Spleen (tissue), 13 donors: Measurements from ENCODE around the gene PATE3. TPM values are rescaled to one million over a fixed set of nuclear protein-coding genes. Genes with fewer than 3 reads are reported as not detected.

Source experiments
- DNase-seq: peaks from one replicate; pipeline ENCODE4 v3.0.0-alpha.2; 2020
- H3K27ac ChIP-seq, 8 donors: fragments of 200-600 bp; sonication (generic) in 7 of 8; 1 replicate in 4 of 8; 2 replicates in 4 of 8; pipeline versions ENCODE4 v1.5.0 to v1.8.0; 2016 to 2021; ENCODE audit warnings: inconsistent platforms in 4 of 8, mild to moderate bottlenecking in 4 of 8, moderate library complexity in 1 of 8
- H3K27me3 ChIP-seq, 7 donors: fragments of 200-600 bp; sonication (generic) in 6 of 7; replicated peaks in 1 of 7; 1 replicate in 4 of 7; 2 replicates in 3 of 7; pipeline versions ENCODE4 v1.5.0 to v1.8.0; 2016 to 2021; ENCODE audit warnings: inconsistent platforms in 3 of 7, mild to moderate bottlenecking in 1 of 7
- H3K36me3 ChIP-seq, 6 donors: fragments of 200-600 bp; sonication (generic) in 5 of 6; 1 replicate in 4 of 6; 2 replicates in 2 of 6; pipeline versions ENCODE4 v1.5.0 to v1.8.0; 2016 to 2021; ENCODE audit warnings: inconsistent platforms in 2 of 6
- H3K4me1 ChIP-seq, 6 donors: fragments of 200-600 bp; sonication (generic) in 5 of 6; 1 replicate in 3 of 6; 2 replicates in 3 of 6; pipeline versions ENCODE4 v1.5.0 to v1.8.0; 2016 to 2021; ENCODE audit warnings: inconsistent platforms in 3 of 6
- H3K4me3 ChIP-seq, 8 donors: fragments of 200-600 bp; sonication (generic) in 7 of 8; 1 replicate in 4 of 8; 2 replicates in 4 of 8; pipeline versions ENCODE4 v1.5.0 to v1.8.0; 2016 to 2021; ENCODE audit warnings: inconsistent platforms in 4 of 8, mild to moderate bottlenecking in 4 of 8, moderate library complexity in 2 of 8
- H3K9me3 ChIP-seq, 8 donors: fragments of 200-600 bp; sonication (generic) in 7 of 8; 1 replicate in 4 of 8; 2 replicates in 4 of 8; pipeline versions ENCODE4 v1.5.0 to v1.8.0; 2016 to 2021; ENCODE audit warnings: inconsistent platforms in 4 of 8
- CTCF ChIP-seq, 11 experiments: fragments of 200-600 bp in 7 of 11; fragments of 450-650 bp in 4 of 11; sonication (generic) in 4 of 11; IDR thresholded peaks in 8 of 11; conservative IDR thresholded peaks in 3 of 11; 1 replicate in 7 of 11; 2 replicates in 4 of 11; pipeline versions ENCODE4 v1.4.0 to v1.8.0; 2016 to 2021; ENCODE audit warnings: antibody characterized with exemption in 11 of 11, inconsistent platforms in 4 of 11, mild to moderate bottlenecking in 1 of 11
- POLR2A ChIP-seq, 3 donors: fragments of 450-650 bp; IDR thresholded peaks; one replicate each; pipeline ENCODE4 v1.5.1; 2017; ENCODE audit warnings: antibody characterized with exemption in 3 of 3, mild to moderate bottlenecking in 1 of 3
- POLR2AphosphoS5 ChIP-seq, 3 donors: sonication (generic); formaldehyde crosslinking; IDR thresholded peaks; one replicate each; pipeline ENCODE4 v1.5.1; 2017; ENCODE audit warnings: antibody characterized with exemption in 3 of 3
- WGBS, 5 donors: extraction: QIAGEN DNeasy Blood & Tissue Kit in 3 of 5; methylation state at CpG; one replicate each; pipeline versions ENCODE4 v1.1.5 to v1.1.7; 2013 to 2018; 5-methylcytosine and 5-hydroxymethylcytosine counted together
- intact Hi-C: fragments of 100-400 bp; cut with DNase I; formaldehyde crosslinking; loops from one replicate; pipeline ENCODE4 v1.15.0; 2023; ENCODE audit warnings: low total_unique reads
- long read RNA-seq, 2 donors: transcript quantifications; one replicate each; lab custom pipeline, GENCODE V29; 2026
- polyA plus RNA-seq, 3 donors: library from polyadenylated mRNA; stranded (reverse); fragments of 200-250 nt; gene quantifications; one replicate each; pipeline ENCODE4 v1.2.1, GENCODE V29; 2013
- total RNA-seq, 7 donors: library from RNA; depleted of rRNA in 3 of 7; stranded (reverse); fragments of >200 nt in 3 of 7; fragmentation: NEBNext Ultra II Directional in 4 of 7; extraction: Animal tissue kit (Norgen Biotek cat#: 25700) in 4 of 7; gene quantifications; one replicate each; pipeline versions ENCODE4 v1.1.0 to v1.2.1, GENCODE V29; 2016 to 2021
- donor health status: healthy with polysubstance abuse.
- donor health status: DM: no; HTN: no; CAD: no; lungs with moderate emphysema.
- donor health status: DM: no; HTN: no; CAD: no.
- donor health status: Bipolar disorder and iron deficiency.
- donor health status: healthy.
- donor health status: DM: no; HTN: no; CAD: no.
- donor health status: DM: yes; HTN: yes; CAD: no.

The PATE3 gene
- not detected for total RNA-seq
- polyA plus RNA-seq = not detected
- long read RNA-seq, donor 1 = 0 reads
- long read RNA-seq, donor 2 = 0 reads

DNA sequence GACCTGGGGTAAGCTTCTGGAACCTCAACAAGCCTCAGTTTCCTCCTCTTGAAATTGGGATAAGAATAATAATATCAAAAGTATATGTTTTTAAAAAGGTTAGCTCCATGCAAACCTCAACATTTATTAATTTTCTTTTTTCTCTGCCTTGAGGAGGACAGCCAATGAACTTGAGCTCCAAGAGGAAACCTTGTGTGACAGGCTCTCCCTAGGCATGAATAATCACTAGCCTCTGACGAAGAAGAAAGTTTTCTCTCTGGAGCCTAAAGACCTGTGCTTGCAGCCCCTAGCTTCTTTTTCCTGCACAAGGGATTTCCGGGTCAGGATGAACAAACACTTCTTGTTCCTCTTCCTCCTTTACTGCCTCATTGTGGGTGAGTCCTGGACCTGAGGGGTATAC, at the start of gene PATE3:
Gene PATE3 (plus strand): TSS at position 301 of the 400 bp plus-strand sequence. CDS start 25 bp downstream, at position 326.
- intact Hi-C loops = no loop called here
- WGBS, 5 donors = 19 to 31% (median 27%) methylated on average over 2 of the region's 2 CpGs

GRCh38 chr11:125740617-125741016, 47.3 kb upstream of the PATE3 start:
- Histone ChIP-seq H3K4me1 (no peaks in the 10 kb centered on the region), H3K36me3 (no peaks in the 10 kb centered on the region), H3K9me3 (peaks cover 0 to 26% (median 17%) of the 10 kb centered on the region in 8 donors), H3K4me3 (no peak overlapping the region), H3K27me3 (peaks cover 0 to 20% (median 0%) of the 10 kb centered on the region in 7 donors), H3K27ac (no peak overlapping the region)
- no peak for DNase-seq
- TF ChIP-seq POLR2A (IDR thresholded peaks at IDR 0.05) = no peak
- no peak for TF ChIP-seq CTCF (IDR thresholded peaks at IDR 0.05 in 8 of 11, conservative IDR thresholded peaks at IDR 0.05 in 3 of 11)
- no peak for TF ChIP-seq POLR2AphosphoS5 (IDR thresholded peaks at IDR 0.05)
- intact Hi-C loops = no loop called here

More for the DNA sequence above, at the start of gene PATE3:
- no peak within 1 kb of the TSS for H3K4me3 ChIP-seq
- no peaks in the 10 kb centered on the region for H3K36me3 ChIP-seq
- DNase-seq = no peak
- no peaks in the 10 kb centered on the region for H3K4me1 ChIP-seq
- TF ChIP-seq POLR2AphosphoS5 (IDR thresholded peaks at IDR 0.05) (no peak), CTCF (IDR thresholded peaks at IDR 0.05 in 8 of 11, conservative IDR thresholded peaks at IDR 0.05 in 3 of 11) (no peak), POLR2A (IDR thresholded peaks at IDR 0.05) (no peak)
- no peak within 1 kb of the TSS for H3K27ac ChIP-seq
- no peaks in the 10 kb centered on the region for H3K27me3 ChIP-seq
- peaks cover 0 to 7% (median 0%) of the 10 kb centered on the region in 8 donors for H3K9me3 ChIP-seq

DNA sequence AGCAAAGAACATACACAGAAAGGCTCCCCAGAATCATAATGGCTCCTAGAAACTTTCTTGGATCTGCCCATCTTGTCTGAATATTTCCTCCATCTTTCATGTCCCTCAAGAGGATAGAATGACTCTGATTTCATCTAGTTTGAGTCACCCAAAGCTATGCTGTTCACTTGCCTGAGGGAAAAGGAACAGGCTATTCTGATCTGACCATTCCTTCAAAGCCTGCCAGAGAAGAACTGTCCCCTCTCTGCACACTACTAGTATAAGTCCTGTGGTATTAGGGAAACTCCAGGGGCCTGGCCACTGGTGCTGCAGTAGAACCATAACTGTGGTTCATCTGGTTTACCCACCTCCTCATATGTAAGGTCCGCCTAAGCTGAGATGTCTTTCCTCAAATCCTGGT, 44.2 kb upstream of the PATE3 start:
- intact Hi-C loops = no loop called here
- WGBS, 5 donors = 90 to 96% (median 92%) methylated on average over 1 of the region's 1 CpG
- no peaks in the 10 kb centered on the region for H3K4me1 ChIP-seq
- H3K36me3 ChIP-seq = no peaks in the 10 kb centered on the region
- H3K9me3 ChIP-seq = peaks cover 0 to 4% (median 0%) of the 10 kb centered on the region in 8 donors
- H3K4me3 ChIP-seq = no peak overlapping the region
- no peak for TF ChIP-seq POLR2A (IDR thresholded peaks at IDR 0.05)
- TF ChIP-seq CTCF (IDR thresholded peaks at IDR 0.05 in 8 of 11, conservative IDR thresholded peaks at IDR 0.05 in 3 of 11) = no peak
- no peak for TF ChIP-seq POLR2AphosphoS5 (IDR thresholded peaks at IDR 0.05)
- H3K27ac ChIP-seq = no peak overlapping the region
- DNase-seq = no peak
- peaks cover 0 to 49% (median 0%) of the 10 kb centered on the region in 7 donors for H3K27me3 ChIP-seq

GRCh38 chr11:125745979-125746378, 41.9 kb upstream of the PATE3 start, which contains the start of gene PATE1:
Gene PATE1 (plus strand): TSS chr11:125746279. CDS start chr11:125746305, 26 bp downstream.
- Histone ChIP-seq H3K36me3 (no peaks in the 10 kb centered on the region), H3K4me1 (no peaks in the 10 kb centered on the region), H3K4me3 (no peak within 1 kb of the TSS), H3K27me3 (peaks cover 0 to 63% (median 0%) of the 10 kb centered on the region in 7 donors), H3K27ac (no peak within 1 kb of the TSS), H3K9me3 (no peaks in the 10 kb centered on the region)
- intact Hi-C loops = no loop called here
- TF ChIP-seq POLR2A (IDR thresholded peaks at IDR 0.05) = no peak
- TF ChIP-seq CTCF (IDR thresholded peaks at IDR 0.05 in 8 of 11, conservative IDR thresholded peaks at IDR 0.05 in 3 of 11) = no peak
- no peak for TF ChIP-seq POLR2AphosphoS5 (IDR thresholded peaks at IDR 0.05)
- DNase-seq = no peak
- 78 to 94% (median 85%) methylated on average over 3 of the region's 3 CpGs for WGBS, 5 donors
